SK-N-SH (cell line): ENCODE data around the gene TMEM232.

ENCODE experiments used
- CTCF ChIP-seq: fragments of 200-600 bp; sonication (generic); IDR thresholded peaks from 2 replicates; pipeline ENCODE4 v1.6.1; 2017; ENCODE audit warnings: antibody characterized with exemption, mild to moderate bottlenecking, moderate library complexity
- ELF1 ChIP-seq: IDR thresholded peaks from 2 replicates; pipeline ENCODE4 v1.4.0; 2012
- EZH2phosphoT487 ChIP-seq: fragments of 200-600 bp; sonication (generic); IDR thresholded peaks from 2 replicates; pipeline ENCODE4 v1.6.1; 2017; ENCODE audit warnings: low read depth, mixed run types, mild to moderate bottlenecking, antibody characterized with exemption, moderate library complexity, borderline replicate concordance
- PBX3 ChIP-seq: IDR thresholded peaks from 2 replicates; pipeline ENCODE4; 2012
- RCOR1 ChIP-seq: fragments of 150-350 bp; IDR thresholded peaks from 2 replicates; pipeline ENCODE4 v1.6.1; 2017; ENCODE audit warnings: antibody characterized with exemption, low read length
- REST ChIP-seq: IDR thresholded peaks from 2 replicates; pipeline ENCODE4 v1.6.1; 2012; ENCODE audit warnings: mild to moderate bottlenecking, low read depth, low read length, moderate library complexity
- SMC3 ChIP-seq: IDR thresholded peaks from 2 replicates; pipeline ENCODE4 v1.6.1; 2012; ENCODE audit warnings: low read depth, low read length, improper control_type of control experiment
- TEAD4 ChIP-seq: IDR thresholded peaks from 2 replicates; pipeline ENCODE4 v1.4.0; 2012; ENCODE audit warnings: mild to moderate bottlenecking, borderline replicate concordance; ENCODE audit not compliant: insufficient read depth

- TF ChIP-seq RCOR1: no peak
- no peak for TF ChIP-seq CTCF
- TF ChIP-seq REST: no peak
- TF ChIP-seq ELF1: no peak
- no peak for TF ChIP-seq PBX3
- no peak for TF ChIP-seq TEAD4
- TF ChIP-seq SMC3: no peak
- no peak for TF ChIP-seq EZH2phosphoT487
Observed at GRCh38 chr5:110738503-110738811, 12.0 kb upstream of the TMEM232 start.
